Measurements from ENCODE around the gene LEMD2. TPM values are rescaled to one million over a fixed set of nuclear protein-coding genes. Genes with fewer than 3 reads are reported as not detected.

The LEMD2 gene
- total RNA-seq, 5 donors from 2014 or later (not counting 1 experiment from before 2014, with no cell fraction given), result 115 to 125 (median 118) TPM

DNA sequence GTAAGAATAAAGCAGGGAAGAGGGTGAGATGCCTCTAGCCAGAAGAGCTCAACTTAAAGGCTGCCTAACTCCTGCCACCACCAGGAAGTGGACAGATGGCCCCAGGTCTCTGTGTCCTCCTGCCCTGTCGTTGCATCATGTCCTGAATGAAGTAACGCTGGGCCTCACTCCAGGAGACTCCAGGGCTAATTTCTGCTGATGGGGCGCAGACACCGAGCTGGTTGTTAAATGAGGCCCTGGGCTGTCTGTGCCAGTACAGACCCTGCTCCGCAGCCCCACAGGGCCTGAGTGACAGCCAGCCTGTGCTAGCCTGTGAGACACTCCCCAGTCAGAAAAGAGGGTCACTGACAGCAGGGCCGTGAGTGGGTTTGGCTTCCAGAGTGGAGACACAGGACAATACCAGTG lies 48.7 kb downstream of the LEMD2 start:
- Histone ChIP-seq H3K4me3 (ENCODE audit: control insufficient read depth in 1 of 2, extremely low read depth in 1 of 2, low read length in 1 of 2) (no peak overlapping the region), H3K36me3 (ENCODE audit: control insufficient read depth in 2 of 2, extremely low read depth in 1 of 2, insufficient read depth in 1 of 2, low read length in 1 of 2) (no peaks in the 10 kb centered on the region), H3K4me1 (ENCODE audit: control insufficient read depth in 1 of 2, extremely low read depth in 1 of 2, insufficient read depth in 2 of 2, low read length in 2 of 2) (peaks cover 0 to 6% of the 10 kb centered on the region in 2 experiments), H3K9me3 (no peaks in the 10 kb centered on the region), H3K27ac (ENCODE audit: low read length) (no peak overlapping the region), H3K27me3 (replicated peaks in 1 of 2; ENCODE audit: control insufficient read depth in 2 of 2, extremely low read depth in 1 of 2, insufficient read depth in 2 of 2, low read length in 1 of 2) (peaks cover 0 to 36% of the 10 kb centered on the region in 2 experiments)
- Mint-ChIP-seq H3K4me3 (no peak overlapping the region), H3K9me3 (no peaks in the 10 kb centered on the region), H3K27me3 (peaks cover 10 to 18% of the 10 kb centered on the region in 2 donors), H3K27ac (no peak overlapping the region), H3K4me1 (peaks cover 2 to 6% (median 3%) of the 10 kb centered on the region in 3 donors), H3K36me3 (no peaks in the 10 kb centered on the region)
- ATAC-seq (replicated peaks in 1 of 4) (no peak), DNase-seq (no peak)
- ChIA-PET POLR2A (no interaction called here), CTCF (no interaction called here)
- 77% methylated on average over 5 of the region's 6 CpGs for WGBS (ENCODE audit: insufficient coverage)

DNA sequence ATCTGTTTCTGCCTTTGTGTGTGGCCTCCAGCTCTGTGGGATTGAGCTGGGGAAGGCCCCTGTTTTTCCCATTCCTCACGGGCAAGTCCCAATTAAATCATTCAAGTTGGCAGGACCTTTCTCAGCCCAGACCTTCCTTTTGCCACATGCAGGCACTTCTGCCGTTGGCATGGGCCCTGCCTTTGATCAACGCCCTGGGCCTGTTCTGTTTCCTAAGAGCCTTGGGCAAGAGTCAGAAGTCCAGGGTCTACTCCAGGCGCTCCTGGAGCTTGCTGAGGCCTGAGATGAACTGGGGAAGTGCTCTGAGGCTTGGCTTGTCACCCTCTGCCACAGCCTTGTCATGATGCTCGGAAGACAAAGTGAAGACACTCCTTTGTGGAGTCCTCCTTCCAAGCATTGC lies 49.4 kb downstream of the LEMD2 start:
- POLR2A ChIA-PET, result no interaction called here
- Mint-ChIP-seq H3K4me3 (no peak overlapping the region), H3K4me1 (peaks cover 2 to 6% (median 3%) of the 10 kb centered on the region in 3 donors), H3K27ac (no peak overlapping the region), H3K9me3 (no peaks in the 10 kb centered on the region), H3K36me3 (no peaks in the 10 kb centered on the region), H3K27me3 (peaks cover 10 to 18% of the 10 kb centered on the region in 2 donors)
- Histone ChIP-seq H3K27me3 (replicated peaks in 1 of 2; ENCODE audit: control insufficient read depth in 2 of 2, extremely low read depth in 1 of 2, insufficient read depth in 2 of 2, low read length in 1 of 2) (peaks cover 0 to 37% of the 10 kb centered on the region in 2 experiments), H3K36me3 (ENCODE audit: control insufficient read depth in 2 of 2, extremely low read depth in 1 of 2, insufficient read depth in 1 of 2, low read length in 1 of 2) (no peaks in the 10 kb centered on the region), H3K4me3 (ENCODE audit: control insufficient read depth in 1 of 2, extremely low read depth in 1 of 2, low read length in 1 of 2) (no peak overlapping the region), H3K4me1 (ENCODE audit: control insufficient read depth in 1 of 2, extremely low read depth in 1 of 2, insufficient read depth in 2 of 2, low read length in 2 of 2) (peaks cover 0 to 5% of the 10 kb centered on the region in 2 experiments), H3K9me3 (no peaks in the 10 kb centered on the region), H3K27ac (ENCODE audit: low read length) (no peak overlapping the region)
- DNase-seq (no peak), ATAC-seq (replicated peaks in 1 of 4) (no peak)
- CTCF ChIA-PET, result interaction anchor here in 1 of 2 donors (0.7 kb wide), 1 partner anchor 316 kb away, joined by 3 read pairs; no protein-coding TSS in a partner anchor
- WGBS (ENCODE audit: insufficient coverage), result 71% methylated on average over 4 of the region's 5 CpGs

GRCh38 chr6:33738879-33739278 lies 50.1 kb downstream of the LEMD2 start:
- peaks cover 10 to 15% of the 10 kb centered on the region in 2 donors for H3K27me3 Mint-ChIP-seq
- CTCF ChIA-PET, result interaction anchor here in 1 of 2 donors (0.7 kb wide), 1 partner anchor 317 kb away, joined by 3 read pairs; no protein-coding TSS in a partner anchor
- no peak overlapping the region for H3K27ac Mint-ChIP-seq
- WGBS (ENCODE audit: insufficient coverage), result 93% methylated on average over 5 of the region's 5 CpGs
- POLR2A ChIA-PET, result no interaction called here
- no peaks in the 10 kb centered on the region for H3K4me1 Mint-ChIP-seq
- no peak overlapping the region for H3K4me3 Mint-ChIP-seq
- H3K36me3 ChIP-seq (ENCODE audit: control insufficient read depth in 2 of 2, extremely low read depth in 1 of 2, insufficient read depth in 1 of 2, low read length in 1 of 2), result no peaks in the 10 kb centered on the region
- no peaks in the 10 kb centered on the region for H3K4me1 ChIP-seq (ENCODE audit: control insufficient read depth in 1 of 2, extremely low read depth in 1 of 2, insufficient read depth in 2 of 2, low read length in 2 of 2)
- no peak for ATAC-seq (replicated peaks in 1 of 4)
- no peak overlapping the region for H3K27ac ChIP-seq (ENCODE audit: low read length)
- no peak for DNase-seq
- H3K9me3 ChIP-seq, result no peaks in the 10 kb centered on the region
- H3K4me3 ChIP-seq (ENCODE audit: control insufficient read depth in 1 of 2, extremely low read depth in 1 of 2, low read length in 1 of 2), result no peak overlapping the region
- H3K27me3 ChIP-seq (replicated peaks in 1 of 2; ENCODE audit: control insufficient read depth in 2 of 2, extremely low read depth in 1 of 2, insufficient read depth in 2 of 2, low read length in 1 of 2), result peaks cover 0 to 31% of the 10 kb centered on the region in 2 experiments
- H3K9me3 Mint-ChIP-seq, result no peaks in the 10 kb centered on the region
- no peaks in the 10 kb centered on the region for H3K36me3 Mint-ChIP-seq

DNA sequence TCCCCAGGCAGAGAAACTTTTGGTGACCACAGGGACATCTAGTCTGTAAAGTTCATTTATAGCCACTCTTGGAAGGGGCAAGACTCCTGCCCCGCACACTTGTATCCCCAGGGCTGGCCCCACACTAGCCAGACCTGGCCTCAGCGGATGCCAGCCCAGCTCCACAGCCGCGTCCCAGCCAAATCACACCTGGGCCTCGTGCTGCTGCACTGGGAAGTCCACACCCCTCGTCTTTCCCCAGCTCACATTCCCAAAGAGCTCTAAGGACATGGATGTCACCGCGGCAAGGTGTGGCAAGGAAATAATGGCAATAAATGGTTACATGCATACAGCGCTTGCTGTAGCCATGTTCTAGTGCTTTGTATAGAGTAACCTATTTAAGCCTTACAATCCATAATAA lies 50.8 kb downstream of the LEMD2 start:
- H3K27me3 ChIP-seq (replicated peaks in 1 of 2; ENCODE audit: control insufficient read depth in 2 of 2, extremely low read depth in 1 of 2, insufficient read depth in 2 of 2, low read length in 1 of 2), result peaks cover 0 to 29% of the 10 kb centered on the region in 2 experiments
- CTCF ChIA-PET, result no interaction called here
- no peaks in the 10 kb centered on the region for H3K9me3 Mint-ChIP-seq
- no peaks in the 10 kb centered on the region for H3K36me3 Mint-ChIP-seq
- no peak overlapping the region for H3K4me3 Mint-ChIP-seq
- POLR2A ChIA-PET, result no interaction called here
- no peak overlapping the region for H3K27ac Mint-ChIP-seq
- no peaks in the 10 kb centered on the region for H3K4me1 ChIP-seq (ENCODE audit: control insufficient read depth in 1 of 2, extremely low read depth in 1 of 2, insufficient read depth in 2 of 2, low read length in 2 of 2)
- WGBS (ENCODE audit: insufficient coverage), result 96% methylated on average over 4 of the region's 9 CpGs
- H3K36me3 ChIP-seq (ENCODE audit: control insufficient read depth in 2 of 2, extremely low read depth in 1 of 2, insufficient read depth in 1 of 2, low read length in 1 of 2), result no peaks in the 10 kb centered on the region
- H3K27me3 Mint-ChIP-seq, result peaks cover 10 to 11% of the 10 kb centered on the region in 2 donors
- H3K27ac ChIP-seq (ENCODE audit: low read length), result no peak overlapping the region
- no peaks in the 10 kb centered on the region for H3K9me3 ChIP-seq
- no peak overlapping the region for H3K4me3 ChIP-seq (ENCODE audit: control insufficient read depth in 1 of 2, extremely low read depth in 1 of 2, low read length in 1 of 2)
- DNase-seq (no peak), ATAC-seq (replicated peaks in 1 of 4) (no peak)
- no peaks in the 10 kb centered on the region for H3K4me1 Mint-ChIP-seq

DNA sequence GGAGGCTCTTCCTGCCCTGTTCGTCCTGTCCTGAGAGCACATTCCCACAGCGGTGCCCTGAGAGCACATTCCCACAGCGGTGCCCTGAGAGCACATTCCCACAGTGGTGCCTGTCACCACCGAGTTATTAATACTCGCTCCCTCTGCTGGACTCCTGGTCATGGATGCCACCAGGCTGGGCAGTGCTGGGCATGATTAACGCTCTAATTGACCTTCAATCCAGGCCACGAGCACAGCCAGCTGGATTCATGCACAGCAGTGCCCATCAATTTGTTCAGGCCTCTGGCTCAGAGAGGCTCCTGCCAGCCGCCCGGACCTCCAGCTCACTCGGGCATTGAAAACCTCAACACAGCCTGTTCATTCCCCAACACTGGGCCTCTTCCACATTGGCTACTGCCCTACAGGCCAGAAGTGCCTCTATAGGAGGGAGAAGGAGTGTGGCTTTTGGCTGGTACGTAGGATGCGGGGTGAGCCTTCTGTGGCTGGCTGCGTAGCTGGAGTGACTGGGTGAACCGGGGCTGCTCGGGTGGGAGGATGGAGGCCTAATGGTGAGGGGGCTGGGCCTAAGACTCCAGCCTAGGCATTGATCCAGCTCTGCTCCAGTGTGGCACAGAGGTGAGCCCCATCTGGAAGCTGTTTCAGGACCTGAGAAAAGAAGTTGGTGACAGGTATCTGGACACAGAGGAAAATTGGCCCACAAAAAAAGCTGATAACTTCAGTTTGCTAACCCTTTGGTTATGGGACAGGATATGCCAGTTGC lies 51.5 kb downstream of the LEMD2 start:
- ChIA-PET POLR2A (no interaction called here), CTCF (no interaction called here)
- Mint-ChIP-seq H3K4me3 (no peak overlapping the region), H3K4me1 (no peaks in the 10 kb centered on the region), H3K27me3 (peaks cover 3 to 4% of the 10 kb centered on the region in 2 donors), H3K9me3 (no peaks in the 10 kb centered on the region), H3K36me3 (no peaks in the 10 kb centered on the region), H3K27ac (no peak overlapping the region)
- no peak for DNase-seq
- WGBS (ENCODE audit: insufficient coverage), result 90% methylated on average over 11 of the region's 15 CpGs
- ATAC-seq (replicated peaks in 1 of 4), result no peak
- H3K27ac ChIP-seq (ENCODE audit: low read length), result no peak overlapping the region
- H3K4me1 ChIP-seq (ENCODE audit: control insufficient read depth in 1 of 2, extremely low read depth in 1 of 2, insufficient read depth in 2 of 2, low read length in 2 of 2), result no peaks in the 10 kb centered on the region
- no peak overlapping the region for H3K4me3 ChIP-seq (ENCODE audit: control insufficient read depth in 1 of 2, extremely low read depth in 1 of 2, low read length in 1 of 2)
- H3K27me3 ChIP-seq (replicated peaks in 1 of 2; ENCODE audit: control insufficient read depth in 2 of 2, extremely low read depth in 1 of 2, insufficient read depth in 2 of 2, low read length in 1 of 2), result peaks cover 0 to 32% of the 10 kb centered on the region in 2 experiments
- no peaks in the 10 kb centered on the region for H3K9me3 ChIP-seq
- no peaks in the 10 kb centered on the region for H3K36me3 ChIP-seq (ENCODE audit: control insufficient read depth in 2 of 2, extremely low read depth in 1 of 2, insufficient read depth in 1 of 2, low read length in 1 of 2)

GRCh38 chr6:33735216-33735615 lies 53.7 kb downstream of the LEMD2 start:
- Mint-ChIP-seq H3K4me3 (no peak overlapping the region), H3K27ac (no peak overlapping the region), H3K4me1 (no peaks in the 10 kb centered on the region), H3K27me3 (no peaks in the 10 kb centered on the region), H3K36me3 (no peaks in the 10 kb centered on the region), H3K9me3 (no peaks in the 10 kb centered on the region)
- WGBS (ENCODE audit: insufficient coverage), result 79% methylated on average over 16 of the region's 18 CpGs
- no peaks in the 10 kb centered on the region for H3K9me3 ChIP-seq
- H3K27ac ChIP-seq (ENCODE audit: low read length), result no peak overlapping the region
- ChIA-PET CTCF (no interaction called here), POLR2A (no interaction called here)
- DNase-seq, result no peak
- ATAC-seq (replicated peaks in 1 of 4), result no peak
- H3K36me3 ChIP-seq (ENCODE audit: control insufficient read depth in 2 of 2, extremely low read depth in 1 of 2, insufficient read depth in 1 of 2, low read length in 1 of 2), result no peaks in the 10 kb centered on the region
- no peaks in the 10 kb centered on the region for H3K4me1 ChIP-seq (ENCODE audit: control insufficient read depth in 1 of 2, extremely low read depth in 1 of 2, insufficient read depth in 2 of 2, low read length in 2 of 2)
- peaks cover 0 to 32% of the 10 kb centered on the region in 2 experiments for H3K27me3 ChIP-seq (replicated peaks in 1 of 2; ENCODE audit: control insufficient read depth in 2 of 2, extremely low read depth in 1 of 2, insufficient read depth in 2 of 2, low read length in 1 of 2)
- H3K4me3 ChIP-seq (ENCODE audit: control insufficient read depth in 1 of 2, extremely low read depth in 1 of 2, low read length in 1 of 2), result no peak overlapping the region

Data from T-cell (primary cell).